Thoracic aorta (tissue), 2 donors: Measurements from ENCODE around the gene RNH1. TPM values are rescaled to one million over a fixed set of nuclear protein-coding genes. Genes with fewer than 3 reads are reported as not detected.

Source experiments
- ATAC-seq: fragments of 150-250 bp; one replicate; pipeline ENCODE4 v1.8.0; 2017; ENCODE audit warnings: low read depth; ENCODE audit not compliant: insufficient number of reproducible peaks, low FRiP score
- DNase-seq: peaks from one replicate; pipeline ENCODE4 v3.0.0-alpha.2; 2020; ENCODE audit warnings: low spot score
- H3K27ac ChIP-seq, 2 donors: fragments of 200-600 bp; sonication (generic); 1 replicate in 1 of 2; 2 replicates in 1 of 2; pipeline ENCODE4 v1.5.1; 2016; ENCODE audit warnings: mild to moderate bottlenecking in 2 of 2, moderate library complexity in 2 of 2
- H3K27me3 ChIP-seq: fragments of 200-600 bp; sonication (generic); replicated peaks from 2 replicates; pipeline ENCODE4 v1.6.0; 2016; ENCODE audit warnings: mild to moderate bottlenecking; ENCODE audit not compliant: insufficient read depth
- H3K36me3 ChIP-seq: fragments of 200-600 bp; sonication (generic); one replicate; pipeline ENCODE4 v1.5.1; 2016
- H3K4me1 ChIP-seq, 2 donors: fragments of 200-600 bp; sonication (generic); 1 replicate in 1 of 2; 2 replicates in 1 of 2; pipeline versions ENCODE4 v1.5.1 to v1.6.0; 2016; ENCODE audit warnings: low read depth in 2 of 2, mild to moderate bottlenecking in 1 of 2; ENCODE audit not compliant: control insufficient read depth in 1 of 2
- H3K4me3 ChIP-seq: fragments of 200-600 bp; sonication (generic); 2 replicates; pipeline ENCODE4 v1.5.1; 2016; ENCODE audit warnings: mild to moderate bottlenecking
- H3K9me3 ChIP-seq: fragments of 200-600 bp; sonication (generic); 2 replicates; pipeline ENCODE4 v1.5.1; 2016
- CTCF ChIP-seq: fragments of 200-600 bp; sonication (generic); IDR thresholded peaks from one replicate; pipeline ENCODE4 v1.5.1; 2019; ENCODE audit warnings: antibody characterized with exemption
- total RNA-seq, 2 donors: library from RNA; depleted of rRNA; stranded (reverse); fragments of >200 nt; gene quantifications; one replicate each; pipeline versions ENCODE4 v1.1.0 to v1.2.3, GENCODE V29; 2016

Gene RNH1
- total RNA-seq, 2 donors from 2014 or later, result 224 to 355 TPM

DNA sequence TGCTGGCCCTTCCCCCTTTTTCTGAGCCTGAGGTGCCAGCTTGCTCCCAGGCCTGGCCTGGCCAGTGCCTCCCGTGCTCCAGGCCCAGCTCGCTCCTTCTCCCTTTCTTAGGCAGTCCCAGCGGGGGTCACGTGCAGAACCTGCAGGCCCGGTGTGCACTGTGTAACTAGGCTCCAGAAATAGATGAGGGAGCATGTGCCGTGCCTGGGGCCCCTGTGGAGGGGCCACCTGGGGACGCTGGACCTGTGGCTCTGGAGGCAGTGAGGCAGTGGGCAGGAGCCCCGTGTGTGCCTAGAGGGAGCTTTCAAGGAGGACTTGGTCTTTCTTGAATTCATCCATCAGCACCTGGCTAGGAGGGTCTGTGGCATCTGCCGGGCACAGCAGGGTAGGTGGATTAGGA lies 45.4 kb downstream of the RNH1 start:
- no peak overlapping the region for H3K27ac ChIP-seq
- H3K4me1 ChIP-seq, result no peaks in the 10 kb centered on the region

DNA sequence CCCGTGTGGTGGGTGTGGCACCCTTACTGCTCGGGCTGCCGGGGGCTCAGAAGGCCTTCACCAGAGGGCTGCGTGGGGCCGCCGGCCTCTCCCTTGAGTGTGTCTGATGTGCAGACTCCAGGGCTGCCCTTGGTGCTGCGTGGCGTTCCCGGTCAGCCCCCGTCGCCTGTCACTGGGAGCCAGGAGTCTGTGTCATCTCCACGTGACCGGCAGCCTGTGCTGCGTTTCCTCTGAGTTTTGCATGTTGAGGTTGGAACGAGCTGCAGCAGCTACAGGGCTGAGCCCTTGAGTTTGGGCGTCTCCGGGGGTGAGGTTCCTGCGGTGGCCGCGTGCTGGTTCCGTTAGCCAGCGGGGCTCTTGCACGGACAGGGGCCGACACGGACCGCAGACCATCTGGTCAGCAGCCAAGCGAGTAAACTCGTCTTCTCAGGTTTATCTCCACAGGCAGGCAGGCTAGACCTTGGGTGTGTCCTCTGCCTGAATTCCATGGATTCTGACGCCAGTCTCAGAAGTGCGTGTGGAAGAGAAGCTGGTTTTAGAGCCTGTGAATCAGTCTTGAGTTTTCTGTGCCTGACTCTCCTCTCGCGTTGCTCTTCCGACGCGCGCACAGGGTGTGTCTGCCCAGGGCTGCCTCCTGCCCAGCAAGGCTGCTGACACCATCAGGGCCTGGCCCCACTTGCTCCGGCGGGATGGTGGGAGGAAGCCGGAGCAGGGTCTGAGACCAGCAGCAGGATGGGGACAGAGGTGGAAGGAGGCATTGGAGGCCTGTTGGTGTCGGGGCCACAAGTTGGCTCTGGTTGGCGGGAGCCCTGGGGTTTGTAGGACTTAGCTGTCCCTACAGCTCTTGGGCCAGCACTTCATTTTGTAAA lies 46.5 kb downstream of the RNH1 start:
- ATAC-seq (no peak), DNase-seq (no peak)
- peaks cover 16% of the 10 kb centered on the region for H3K36me3 ChIP-seq
- no peak for TF ChIP-seq CTCF
- no peak overlapping the region for H3K27ac ChIP-seq
- H3K27me3 ChIP-seq, result no peaks in the 10 kb centered on the region
- no peaks in the 10 kb centered on the region for H3K9me3 ChIP-seq
- no peak overlapping the region for H3K4me3 ChIP-seq
- H3K4me1 ChIP-seq, result no peaks in the 10 kb centered on the region

More for the DNA sequence above, 45.4 kb downstream of the RNH1 start:
- H3K27me3 ChIP-seq, result no peaks in the 10 kb centered on the region
- ATAC-seq (no peak), DNase-seq (no peak)
- no peak overlapping the region for H3K4me3 ChIP-seq
- peaks cover 16% of the 10 kb centered on the region for H3K36me3 ChIP-seq
- no peak for TF ChIP-seq CTCF
- H3K9me3 ChIP-seq, result no peaks in the 10 kb centered on the region

- Histone ChIP-seq H3K4me3 (no peak overlapping the region), H3K4me1 (no peaks in the 10 kb centered on the region), H3K9me3 (no peaks in the 10 kb centered on the region), H3K27me3 (no peaks in the 10 kb centered on the region), H3K36me3 (peaks cover 16% of the 10 kb centered on the region), H3K27ac (no peak overlapping the region)
- no peak for ATAC-seq
- no peak for TF ChIP-seq CTCF
- no peak for DNase-seq
Measured at GRCh38 chr11:459511-460220, 47.4 kb downstream of the RNH1 start.

- Histone ChIP-seq H3K4me1 (no peaks in the 10 kb centered on the region), H3K4me3 (no peak overlapping the region), H3K27ac (no peak overlapping the region), H3K27me3 (no peaks in the 10 kb centered on the region), H3K9me3 (no peaks in the 10 kb centered on the region), H3K36me3 (peaks cover 20% of the 10 kb centered on the region)
- DNase-seq, result no peak
- TF ChIP-seq CTCF, result no peak
- ATAC-seq, result no peak
Measured at GRCh38 chr11:457111-457760, 49.8 kb downstream of the RNH1 start.

GRCh38 chr11:456533-456932 lies 50.5 kb downstream of the RNH1 start:
- Histone ChIP-seq H3K9me3 (no peaks in the 10 kb centered on the region), H3K4me1 (peaks cover 1 to 4% of the 10 kb centered on the region in 2 donors), H3K36me3 (peaks cover 20% of the 10 kb centered on the region), H3K4me3 (no peak overlapping the region), H3K27me3 (no peaks in the 10 kb centered on the region), H3K27ac (no peak overlapping the region)
- no peak for TF ChIP-seq CTCF
- no peak for DNase-seq
- no peak for ATAC-seq
